ENCODE measurements around the gene GPR15LG.

GRCh38 chr10:84221916-84222315 lies 48.3 kb downstream of the GPR15LG start:
- TF ChIP-seq L3MBTL2 (conservative IDR thresholded peaks at IDR 0.05): no peak
- no peak for TF ChIP-seq BHLHE40 (IDR thresholded peaks at IDR 0.05; ENCODE audit: borderline replicate concordance)
- TF ChIP-seq ARNT (IDR thresholded peaks at IDR 0.05): no peak
- TF ChIP-seq LEF1 (IDR thresholded peaks at IDR 0.05; ENCODE audit: borderline replicate concordance): no peak
- no peak for TF ChIP-seq SP1 (IDR thresholded peaks at IDR 0.05)
